ENCODE results near the gene GLIS1.

Gene GLIS1

GRCh38 chr1:53681351-53681976 lies 57.5 kb downstream of the GLIS1 start:
- in situ Hi-C loops (cut with MboI; ENCODE audit: low sequenced_read_pairs): no loop called here

- in situ Hi-C loops (cut with MboI; ENCODE audit: low sequenced_read_pairs): no loop called here
Measured at GRCh38 chr1:53680868-53681267, 58.1 kb downstream of the GLIS1 start.

GRCh38 chr1:53678938-53679825 lies 59.8 kb downstream of the GLIS1 start:
- in situ Hi-C loops (cut with MboI; ENCODE audit: low sequenced_read_pairs): no loop called here

GRCh38 chr1:53678507-53678906 lies 60.5 kb downstream of the GLIS1 start:
- in situ Hi-C loops (cut with MboI; ENCODE audit: low sequenced_read_pairs): no loop called here

- in situ Hi-C loops (cut with MboI; ENCODE audit: low sequenced_read_pairs): no loop called here
Measured at GRCh38 chr1:53678046-53678445, 60.9 kb downstream of the GLIS1 start.

GRCh38 chr1:53677486-53677885 lies 61.5 kb downstream of the GLIS1 start:
- in situ Hi-C loops (cut with MboI; ENCODE audit: low sequenced_read_pairs): no loop called here

GRCh38 chr1:53672785-53673184 lies 66.2 kb downstream of the GLIS1 start:
- in situ Hi-C loops (cut with MboI; ENCODE audit: low sequenced_read_pairs): no loop called here

GRCh38 chr1:53672243-53672642 lies 66.7 kb downstream of the GLIS1 start:
- in situ Hi-C loops (cut with MboI; ENCODE audit: low sequenced_read_pairs): no loop called here

GRCh38 chr1:53669621-53670191 lies 69.3 kb downstream of the GLIS1 start:
- in situ Hi-C loops (cut with MboI; ENCODE audit: low sequenced_read_pairs): no loop called here

- in situ Hi-C loops (cut with MboI; ENCODE audit: low sequenced_read_pairs): no loop called here
Measured at GRCh38 chr1:53666566-53666965, 72.4 kb downstream of the GLIS1 start.

GRCh38 chr1:53665996-53666395 lies 73.0 kb downstream of the GLIS1 start:
- in situ Hi-C loops (cut with MboI; ENCODE audit: low sequenced_read_pairs): no loop called here

- in situ Hi-C loops (cut with MboI; ENCODE audit: low sequenced_read_pairs): no loop called here
Measured at GRCh38 chr1:53663529-53664300, 75.2 kb downstream of the GLIS1 start.

GRCh38 chr1:53662951-53663350 lies 76.0 kb downstream of the GLIS1 start:
- in situ Hi-C loops (cut with MboI; ENCODE audit: low sequenced_read_pairs): no loop called here

GRCh38 chr1:53662169-53662568 lies 76.8 kb downstream of the GLIS1 start:
- in situ Hi-C loops (cut with MboI; ENCODE audit: low sequenced_read_pairs): no loop called here

- in situ Hi-C loops (cut with MboI; ENCODE audit: low sequenced_read_pairs): no loop called here
Measured at GRCh38 chr1:53661496-53661895, 77.5 kb downstream of the GLIS1 start.

GRCh38 chr1:53660666-53661065 lies 78.3 kb downstream of the GLIS1 start:
- in situ Hi-C loops (cut with MboI; ENCODE audit: low sequenced_read_pairs): no loop called here

- in situ Hi-C loops (cut with MboI; ENCODE audit: low sequenced_read_pairs): no loop called here
Measured at GRCh38 chr1:53659436-53659835, 79.5 kb downstream of the GLIS1 start.

GRCh38 chr1:53658489-53659230 lies 80.3 kb downstream of the GLIS1 start:
- in situ Hi-C loops (cut with MboI; ENCODE audit: low sequenced_read_pairs): no loop called here

- in situ Hi-C loops (cut with MboI; ENCODE audit: low sequenced_read_pairs): no loop called here
Measured at GRCh38 chr1:53657891-53658396, 81.0 kb downstream of the GLIS1 start.

GRCh38 chr1:53657531-53657805 lies 81.5 kb downstream of the GLIS1 start:
- in situ Hi-C loops (cut with MboI; ENCODE audit: low sequenced_read_pairs): no loop called here
